Measurements from ENCODE around the gene PRIM2. TPM values are rescaled to one million over a fixed set of nuclear protein-coding genes. Genes with fewer than 3 reads are reported as not detected.
"Not testable (repeated sequence)": the region's sequence is repeated elsewhere in the genome, so short reads cannot be mapped to it uniquely, and the experiment has no call there.

The PRIM2 gene
- total and polyA plus RNA-seq, 2 experiments from 2014 or later = 5.1 to 17.3 TPM

GRCh38 chr6:57306273-57306672 is 11.2 kb upstream of the PRIM2 start:
- no peaks in the 10 kb centered on the region for H3K79me2 ChIP-seq
- no peak for TF ChIP-seq EZH2phosphoT487 (IDR thresholded peaks at IDR 0.05; ENCODE audit: low read depth, severe bottlenecking, unreplicated experiment)
- TF ChIP-seq CTCF (IDR thresholded peaks at IDR 0.05; ENCODE audit: poor library complexity) = no peak
- TF ChIP-seq EZH2 (IDR thresholded peaks at IDR 0.05; ENCODE audit: borderline replicate concordance) = no peak
- no peak overlapping the region for H3K4me3 ChIP-seq
- no peaks in the 10 kb centered on the region for H3K27me3 ChIP-seq
- no peak overlapping the region for H3K27ac ChIP-seq
- no peaks in the 10 kb centered on the region for H4K20me1 ChIP-seq (ENCODE audit: insufficient read depth, poor library complexity, severe bottlenecking)
- H3K9me3 ChIP-seq (ENCODE audit: low read depth) = no peaks in the 10 kb centered on the region
- no peaks in the 10 kb centered on the region for H3K9me2 ChIP-seq (replicated peaks; ENCODE audit: insufficient read depth)
- peaks cover 19% of the 10 kb centered on the region for H3K4me1 ChIP-seq (ENCODE audit: insufficient read depth)
- no peaks in the 10 kb centered on the region for H3K36me3 ChIP-seq (replicated peaks; ENCODE audit: insufficient read depth, low read depth)
- H2AFZ ChIP-seq = no peak overlapping the region
- WGBS (ENCODE audit: low lambda C conversion rate, missing lambda C conversion rate) = 66% methylated on average over 5 of the region's 5 CpGs
- no peak for DNase-seq (ENCODE audit: low spot score)
- H3K4me2 ChIP-seq = no peak overlapping the region

GRCh38 chr6:57307850-57308249 is 9.6 kb upstream of the PRIM2 start:
- peaks cover 12% of the 10 kb centered on the region for H3K4me1 ChIP-seq (ENCODE audit: insufficient read depth)
- no peaks in the 10 kb centered on the region for H4K20me1 ChIP-seq (ENCODE audit: insufficient read depth, poor library complexity, severe bottlenecking)
- no peaks in the 10 kb centered on the region for H3K9me2 ChIP-seq (replicated peaks; ENCODE audit: insufficient read depth)
- H3K27ac ChIP-seq = no peak overlapping the region
- H3K27me3 ChIP-seq = no peaks in the 10 kb centered on the region
- H3K4me3 ChIP-seq = no peak overlapping the region
- no peaks in the 10 kb centered on the region for H3K79me2 ChIP-seq
- WGBS (ENCODE audit: low lambda C conversion rate, missing lambda C conversion rate) = 89% methylated on average over 1 of the region's 1 CpG
- no peak for DNase-seq (ENCODE audit: low spot score)
- H3K4me2 ChIP-seq = no peak overlapping the region
- no peak overlapping the region for H2AFZ ChIP-seq
- no peak for TF ChIP-seq EZH2phosphoT487 (IDR thresholded peaks at IDR 0.05; ENCODE audit: low read depth, severe bottlenecking, unreplicated experiment)
- TF ChIP-seq CTCF (IDR thresholded peaks at IDR 0.05; ENCODE audit: poor library complexity) = no peak
- TF ChIP-seq EZH2 (IDR thresholded peaks at IDR 0.05; ENCODE audit: borderline replicate concordance) = no peak
- H3K36me3 ChIP-seq (replicated peaks; ENCODE audit: insufficient read depth, low read depth) = no peaks in the 10 kb centered on the region
- no peaks in the 10 kb centered on the region for H3K9me3 ChIP-seq (ENCODE audit: low read depth)

- not testable (repeated sequence) for H3K27ac ChIP-seq; H3K36me3 ChIP-seq (replicated peaks; ENCODE audit: insufficient read depth, low read depth); H3K4me2 ChIP-seq; H2AFZ ChIP-seq; H3K4me3 ChIP-seq; H3K27me3 ChIP-seq; H3K9me2 ChIP-seq (replicated peaks; ENCODE audit: insufficient read depth); DNase-seq (ENCODE audit: low spot score); H3K79me2 ChIP-seq; H3K9me3 ChIP-seq (ENCODE audit: low read depth); H4K20me1 ChIP-seq (ENCODE audit: insufficient read depth, poor library complexity, severe bottlenecking)
- 88% methylated on average over 3 of the region's 3 CpGs for WGBS (ENCODE audit: low lambda C conversion rate, missing lambda C conversion rate)
- H3K4me1 ChIP-seq (ENCODE audit: insufficient read depth) = peaks cover 21% of the 10 kb centered on the region
Observed at GRCh38 chr6:57308755-57309154, 8.7 kb upstream of the PRIM2 start.

- H3K9me3 ChIP-seq (ENCODE audit: low read depth); H3K36me3 ChIP-seq (replicated peaks; ENCODE audit: insufficient read depth, low read depth); H2AFZ ChIP-seq; H3K9me2 ChIP-seq (replicated peaks; ENCODE audit: insufficient read depth); H3K4me3 ChIP-seq; H4K20me1 ChIP-seq (ENCODE audit: insufficient read depth, poor library complexity, severe bottlenecking); H3K79me2 ChIP-seq; H3K27ac ChIP-seq; H3K27me3 ChIP-seq; H3K4me2 ChIP-seq; DNase-seq (ENCODE audit: low spot score): not testable (repeated sequence)
- H3K4me1 ChIP-seq (ENCODE audit: insufficient read depth) = peaks cover 21% of the 10 kb centered on the region
- 97% methylated on average over 21 of the region's 21 CpGs for WGBS (ENCODE audit: low lambda C conversion rate, missing lambda C conversion rate)
Observed at GRCh38 chr6:57310095-57310816, 7.2 kb upstream of the PRIM2 start.

Data from hepatocyte (in vitro differentiated cells).